WERI-Rb-1 (cell line): ENCODE results near the gene NOVA2.
A peak's percentile ranks its signal among the peaks of the same experiment; 100 is the strongest.

ENCODE experiments used
- DNase-seq: peaks from one replicate; pipeline ENCODE4 v3.0.0-alpha.2; 2020
- H3K27ac ChIP-seq: fragments of 250-450 bp; sonication (Bioruptor Pico); 2 replicates; pipeline ENCODE4 v1.5.1; 2020; ENCODE audit warnings: mild to moderate bottlenecking, moderate library complexity
- H3K27me3 ChIP-seq: fragments of 250-450 bp; sonication (Bioruptor Pico); 2 replicates; pipeline ENCODE4 v1.5.1; 2021; ENCODE audit warnings: mild to moderate bottlenecking, low read depth, moderate library complexity; ENCODE audit not compliant: insufficient read depth, severe bottlenecking
- H3K36me3 ChIP-seq: fragments of 250-450 bp; sonication (Bioruptor Pico); 2 replicates; pipeline ENCODE4 v1.5.1; 2020; ENCODE audit warnings: mild to moderate bottlenecking, moderate library complexity
- H3K4me3 ChIP-seq: 2 replicates; pipeline ENCODE4 v1.5.1; 2011; ENCODE audit warnings: low read depth, mild to moderate bottlenecking, control low read depth, low read length
- H3K9me3 ChIP-seq: fragments of 250-450 bp; sonication (Bioruptor Pico); 2 replicates; pipeline ENCODE4 v1.5.1; 2021; ENCODE audit warnings: mild to moderate bottlenecking, moderate library complexity; ENCODE audit not compliant: severe bottlenecking
- TF ChIP-seq, protein P1 (sequence below): IDR thresholded peaks from 2 replicates; pipeline ENCODE4 v1.5.1; 2011; ENCODE audit warnings: low read depth, mild to moderate bottlenecking, control low read depth, inconsistent platforms, low read length

NOVA2 gene

DNA sequence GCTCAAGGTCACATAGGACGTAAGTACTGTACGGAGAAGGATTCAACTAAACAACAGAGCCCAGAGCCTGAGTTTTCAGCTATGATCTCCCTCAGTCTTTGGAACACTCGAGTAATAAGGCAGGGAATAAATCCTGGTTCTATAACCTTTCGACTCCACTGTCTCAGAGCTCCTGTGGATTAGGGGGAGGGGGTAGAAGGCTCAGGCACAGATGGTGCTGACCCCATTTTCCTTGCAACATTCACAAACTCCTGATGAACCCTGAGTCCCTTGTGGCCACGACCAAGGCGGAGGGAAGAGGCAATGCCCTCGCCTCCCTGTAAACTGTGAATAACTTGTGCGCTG, 21.4 kb downstream of the NOVA2 start:
- peak; percentile 84 for DNase-seq
- TF ChIP-seq, protein P1, sequence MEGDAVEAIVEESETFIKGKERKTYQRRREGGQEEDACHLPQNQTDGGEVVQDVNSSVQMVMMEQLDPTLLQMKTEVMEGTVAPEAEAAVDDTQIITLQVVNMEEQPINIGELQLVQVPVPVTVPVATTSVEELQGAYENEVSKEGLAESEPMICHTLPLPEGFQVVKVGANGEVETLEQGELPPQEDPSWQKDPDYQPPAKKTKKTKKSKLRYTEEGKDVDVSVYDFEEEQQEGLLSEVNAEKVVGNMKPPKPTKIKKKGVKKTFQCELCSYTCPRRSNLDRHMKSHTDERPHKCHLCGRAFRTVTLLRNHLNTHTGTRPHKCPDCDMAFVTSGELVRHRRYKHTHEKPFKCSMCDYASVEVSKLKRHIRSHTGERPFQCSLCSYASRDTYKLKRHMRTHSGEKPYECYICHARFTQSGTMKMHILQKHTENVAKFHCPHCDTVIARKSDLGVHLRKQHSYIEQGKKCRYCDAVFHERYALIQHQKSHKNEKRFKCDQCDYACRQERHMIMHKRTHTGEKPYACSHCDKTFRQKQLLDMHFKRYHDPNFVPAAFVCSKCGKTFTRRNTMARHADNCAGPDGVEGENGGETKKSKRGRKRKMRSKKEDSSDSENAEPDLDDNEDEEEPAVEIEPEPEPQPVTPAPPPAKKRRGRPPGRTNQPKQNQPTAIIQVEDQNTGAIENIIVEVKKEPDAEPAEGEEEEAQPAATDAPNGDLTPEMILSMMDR, result no peak
- Histone ChIP-seq H3K36me3 (peaks cover 19% of the 10 kb centered on the region), H3K9me3 (peaks cover 4% of the 10 kb centered on the region), H3K27me3 (no peaks in the 10 kb centered on the region), H3K27ac (peak overlapping the region; percentile 96), H3K4me3 (peak overlapping the region; percentile 84)

DNA sequence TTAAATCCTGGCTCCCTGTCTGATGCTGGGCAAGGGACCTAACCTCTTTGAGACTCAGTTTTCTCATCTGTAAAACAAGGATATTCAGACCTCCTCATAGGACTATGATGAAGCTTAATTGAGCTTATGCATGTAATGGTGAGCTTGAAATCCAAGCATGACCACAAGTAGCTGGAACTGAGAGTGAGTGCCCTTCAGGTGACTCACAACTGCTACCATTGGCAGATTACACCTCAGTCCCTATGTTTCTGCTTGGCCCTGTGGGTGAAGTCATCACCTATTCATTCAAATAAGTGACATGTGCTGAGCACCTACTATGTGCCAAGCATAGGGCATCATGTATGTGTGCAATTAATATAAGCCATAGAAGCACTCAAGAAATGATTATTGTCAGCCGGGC, 25.7 kb downstream of the NOVA2 start:
- Histone ChIP-seq H3K27ac (no peak overlapping the region), H3K4me3 (no peak overlapping the region), H3K27me3 (no peaks in the 10 kb centered on the region), H3K36me3 (peaks cover 6% of the 10 kb centered on the region), H3K9me3 (no peaks in the 10 kb centered on the region)
- DNase-seq, result no peak
- TF ChIP-seq, protein P1, result no peak

DNA sequence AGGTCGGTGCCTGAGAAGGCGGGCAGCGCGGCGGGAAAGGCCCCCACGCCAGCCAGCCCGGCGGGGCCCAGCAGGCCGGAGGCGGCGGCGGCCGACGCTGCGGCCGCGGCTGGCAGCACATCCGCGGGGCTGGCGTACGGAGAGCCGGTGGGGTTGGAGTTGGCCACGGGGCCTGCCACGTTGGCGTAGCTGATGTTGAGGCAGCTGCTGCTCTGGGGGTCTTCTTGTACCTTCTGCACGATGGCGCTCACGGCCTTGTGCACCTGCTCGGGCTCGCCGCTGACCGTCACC, 33.2 kb downstream of the NOVA2 start:
- TF ChIP-seq, protein P1, result no peak

DNA sequence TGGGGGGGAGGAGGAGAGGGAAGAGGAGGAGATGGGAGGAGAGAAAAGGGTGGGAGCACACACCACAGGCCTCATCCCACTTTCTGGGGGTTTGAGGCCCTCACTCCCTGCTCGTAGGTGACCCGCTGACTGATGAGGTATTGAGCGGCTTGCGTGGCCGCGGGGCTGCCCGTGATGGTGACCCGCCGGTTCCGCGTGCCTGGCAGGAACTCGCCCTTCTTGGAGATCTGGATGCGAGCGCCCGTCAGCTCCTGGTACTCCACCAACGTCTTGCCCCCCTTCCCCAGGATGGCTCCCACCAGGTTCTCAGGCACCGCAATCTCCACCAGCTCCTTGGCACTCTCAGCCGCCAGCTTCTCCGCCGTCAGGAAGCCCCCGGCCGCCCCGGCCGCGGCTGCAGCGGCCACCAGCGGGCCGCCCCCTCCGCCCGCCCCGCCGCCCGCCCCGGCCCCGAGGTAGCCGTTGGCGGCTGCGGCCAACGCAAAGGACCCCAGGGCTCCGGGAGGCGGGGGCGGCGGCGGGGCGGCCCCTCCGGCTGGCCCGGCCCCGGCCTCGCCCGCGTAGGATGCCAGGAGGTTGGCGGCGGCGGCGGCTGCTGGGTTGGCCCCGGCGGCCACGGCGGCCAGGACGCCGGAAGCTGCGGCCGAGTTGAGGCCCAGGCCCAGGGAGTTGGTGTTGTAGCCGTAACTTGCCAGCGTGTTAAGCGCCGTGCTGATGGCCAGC, 33.7 kb downstream of the NOVA2 start:
- Histone ChIP-seq H3K36me3 (peaks cover 10% of the 10 kb centered on the region), H3K27ac (no peak overlapping the region), H3K4me3 (no peak overlapping the region), H3K9me3 (no peaks in the 10 kb centered on the region), H3K27me3 (no peaks in the 10 kb centered on the region)
- DNase-seq, result no peak
- TF ChIP-seq, protein P1, result no peak

More for the DNA sequence above, 33.2 kb downstream of the NOVA2 start:
- Histone ChIP-seq H3K4me3 (no peak overlapping the region), H3K9me3 (no peaks in the 10 kb centered on the region), H3K27me3 (no peaks in the 10 kb centered on the region), H3K36me3 (peaks cover 10% of the 10 kb centered on the region), H3K27ac (no peak overlapping the region)
- no peak for DNase-seq

DNA sequence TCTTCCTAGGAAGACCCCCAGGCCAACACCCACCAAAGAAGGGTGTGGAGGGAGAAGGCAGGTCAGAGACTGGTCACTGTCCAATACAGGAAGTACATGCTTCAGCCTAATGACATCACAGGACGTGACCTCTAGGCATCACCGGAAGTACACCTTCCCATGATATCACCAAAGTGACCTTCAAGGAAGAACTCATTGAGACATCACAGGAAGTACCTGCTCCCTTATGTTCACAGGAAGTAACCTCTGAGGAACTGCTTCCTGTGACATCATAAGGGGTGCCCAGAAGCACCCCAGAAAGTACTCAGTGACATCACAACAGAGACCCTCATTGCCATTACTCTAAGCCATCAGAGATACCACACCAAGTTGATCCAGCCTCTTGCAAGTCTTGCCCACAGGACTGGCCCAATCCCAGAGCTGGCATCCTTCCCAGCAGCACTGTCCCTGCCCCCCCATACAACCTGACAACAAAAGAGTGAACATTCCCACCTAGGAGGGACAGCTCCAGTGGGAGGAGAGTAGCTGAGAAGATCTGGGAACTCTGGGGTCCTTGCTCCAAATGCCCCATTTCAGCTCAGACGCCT, 34.8 kb downstream of the NOVA2 start:
- Histone ChIP-seq H3K4me3 (no peak overlapping the region), H3K27me3 (no peaks in the 10 kb centered on the region), H3K27ac (no peak overlapping the region), H3K9me3 (no peaks in the 10 kb centered on the region), H3K36me3 (peaks cover 10% of the 10 kb centered on the region)
- DNase-seq, result no peak
- TF ChIP-seq, protein P1, result no peak

DNA sequence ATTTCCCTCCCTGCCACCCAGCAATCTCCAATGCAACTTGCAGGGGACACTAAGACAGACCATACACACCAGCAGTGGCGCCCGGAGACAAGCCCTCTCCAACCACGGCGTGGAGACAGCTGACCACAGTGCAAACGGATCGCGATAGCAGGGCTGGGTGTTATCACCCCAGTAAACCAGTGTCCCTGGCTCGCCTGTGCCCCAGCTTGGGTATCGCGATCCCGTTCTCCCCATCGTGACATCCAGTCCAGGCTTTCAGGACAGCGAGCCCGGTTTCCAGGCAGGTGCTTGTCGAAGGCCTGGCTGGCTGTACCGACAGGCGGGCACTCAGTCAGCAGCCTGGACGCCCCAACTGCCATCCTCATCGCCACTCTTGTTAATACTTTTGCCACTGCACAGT, 38.4 kb downstream of the NOVA2 start:
- H3K4me3 ChIP-seq, result no peak overlapping the region
- no peak for DNase-seq
- TF ChIP-seq, protein P1, result no peak
- no peaks in the 10 kb centered on the region for H3K27me3 ChIP-seq
- no peak overlapping the region for H3K27ac ChIP-seq
- no peaks in the 10 kb centered on the region for H3K9me3 ChIP-seq
- no peaks in the 10 kb centered on the region for H3K36me3 ChIP-seq
